Measurements from ENCODE around the gene PSMA7.

GRCh38 chr20:62138204-62138543 lies 5.0 kb downstream of the PSMA7 start:
- TF ChIP-seq CTCF (IDR thresholded peaks at IDR 0.05; ENCODE audit: borderline replicate concordance, extremely low read depth, low read length, poor library complexity, severe bottlenecking) (no peak), EZH2 (IDR thresholded peaks at IDR 0.05; ENCODE audit: borderline replicate concordance, low read depth, low read length, severe bottlenecking) (no peak)

All from DND-41 (cell line).